Measurements from ENCODE around the gene WARS2.

- TF ChIP-seq CTCF (IDR thresholded peaks at IDR 0.05 in 2 of 3, conservative IDR thresholded peaks at IDR 0.05 in 1 of 3; ENCODE audit: borderline replicate concordance in 1 of 3, insufficient read depth in 1 of 3, low read depth in 2 of 3, low read length in 2 of 3): no peak
- no peak for TF ChIP-seq REST (IDR thresholded peaks at IDR 0.05; ENCODE audit: low read depth)
- no peak for TF ChIP-seq JUND (IDR thresholded peaks at IDR 0.05)
- no peak for TF ChIP-seq ZNF274 (IDR thresholded peaks at IDR 0.05; ENCODE audit: low read depth, low read length)
- TF ChIP-seq POLR2A (IDR thresholded peaks at IDR 0.05; ENCODE audit: borderline replicate concordance, extremely low read depth, insufficient read depth, insufficient read length): no peak
- no peak for TF ChIP-seq YY1 (IDR thresholded peaks at IDR 0.05; ENCODE audit: extremely low read depth, insufficient replicate concordance, low read depth, low read length)
- no peak for TF ChIP-seq CEBPB (IDR thresholded peaks at IDR 0.05; ENCODE audit: low read depth)
- no peak for TF ChIP-seq POLR2AphosphoS5 (IDR thresholded peaks at IDR 0.05; ENCODE audit: low read depth, low read length)
- no peak for TF ChIP-seq TCF7L2 (IDR thresholded peaks at IDR 0.05; ENCODE audit: borderline replicate concordance, extremely low read depth, insufficient read depth, insufficient read length)
- TF ChIP-seq EZH2 (IDR thresholded peaks at IDR 0.05): no peak
- TF ChIP-seq MAX (IDR thresholded peaks at IDR 0.05): no peak
- no peak for TF ChIP-seq ELF1 (IDR thresholded peaks at IDR 0.05; ENCODE audit: borderline replicate concordance, low read depth)
Measured at GRCh38 chr1:118992868-118993699, 147.4 kb downstream of the WARS2 start.
